Astrocyte (in vitro differentiated cells and primary cell): ENCODE results near the gene HAPLN3.

ENCODE experiments used
- CTCF ChIP-seq: IDR thresholded peaks from 2 replicates; pipeline ENCODE4 v1.5.1; 2011; ENCODE audit warnings: low read depth, mild to moderate bottlenecking, inconsistent platforms, low read length, moderate library complexity; ENCODE audit not compliant: insufficient read depth
- EZH2 ChIP-seq: IDR thresholded peaks from 2 replicates; pipeline ENCODE4 v1.6.1; 2012; ENCODE audit warnings: mild to moderate bottlenecking, low read length, inconsistent platforms; ENCODE audit not compliant: insufficient read depth

GRCh38 chr15:88882785-88883184, 12.6 kb downstream of the HAPLN3 start:
- no peak for TF ChIP-seq EZH2
- TF ChIP-seq CTCF: no peak
